Hepatic stellate cell (primary cell): Measurements from ENCODE around the gene CNNM4.

Experiments used
- DNase-seq: peaks from one replicate; pipeline ENCODE4 v3.0.0; 2011; ENCODE audit warnings: low spot score

Gene CNNM4

DNA sequence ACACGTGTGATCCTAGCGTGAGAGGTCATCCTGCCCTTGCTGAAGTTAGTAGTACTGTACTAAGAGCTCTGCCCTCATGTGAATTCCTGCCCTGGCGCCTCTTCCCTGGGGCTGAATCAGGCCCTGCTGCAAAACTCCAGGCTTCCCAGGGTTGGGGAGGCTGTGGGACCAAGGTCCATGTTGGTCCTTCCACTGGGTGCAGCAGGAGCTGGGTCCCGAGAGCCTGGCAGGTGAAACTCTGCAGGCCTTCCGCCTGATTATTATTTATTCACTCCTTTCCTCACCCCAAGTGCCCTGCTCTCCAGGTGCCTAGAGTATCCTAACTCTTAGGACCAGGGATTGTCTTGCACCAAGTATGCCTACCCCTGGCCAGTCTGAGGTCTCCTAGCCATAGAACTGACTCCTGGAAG, 50.1 kb downstream of the CNNM4 start:
- DNase-seq, result no peak

DNA sequence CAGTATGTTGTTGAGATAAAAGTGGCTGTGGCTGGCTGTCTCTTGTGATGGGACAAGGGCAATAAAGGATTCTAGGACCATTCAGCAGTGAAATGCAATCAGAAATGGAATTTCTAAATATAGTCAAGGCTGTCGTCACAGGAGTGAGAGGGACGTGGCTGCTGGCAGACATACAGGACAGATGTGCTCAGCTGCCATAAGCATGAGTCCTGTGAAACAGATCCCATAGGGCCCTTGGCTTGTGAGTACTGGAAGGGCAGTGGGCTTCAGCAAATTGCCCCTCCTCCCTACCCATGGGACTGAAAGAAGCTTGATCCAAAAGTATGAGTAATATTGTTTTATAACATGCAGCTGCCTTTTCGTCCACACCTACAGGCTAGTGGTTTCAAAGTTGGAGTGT, 51.2 kb downstream of the CNNM4 start:
- peak; percentile 39 for DNase-seq

GRCh38 chr2:96813656-96814055, 53.0 kb downstream of the CNNM4 start:
- DNase-seq, result no peak

DNA sequence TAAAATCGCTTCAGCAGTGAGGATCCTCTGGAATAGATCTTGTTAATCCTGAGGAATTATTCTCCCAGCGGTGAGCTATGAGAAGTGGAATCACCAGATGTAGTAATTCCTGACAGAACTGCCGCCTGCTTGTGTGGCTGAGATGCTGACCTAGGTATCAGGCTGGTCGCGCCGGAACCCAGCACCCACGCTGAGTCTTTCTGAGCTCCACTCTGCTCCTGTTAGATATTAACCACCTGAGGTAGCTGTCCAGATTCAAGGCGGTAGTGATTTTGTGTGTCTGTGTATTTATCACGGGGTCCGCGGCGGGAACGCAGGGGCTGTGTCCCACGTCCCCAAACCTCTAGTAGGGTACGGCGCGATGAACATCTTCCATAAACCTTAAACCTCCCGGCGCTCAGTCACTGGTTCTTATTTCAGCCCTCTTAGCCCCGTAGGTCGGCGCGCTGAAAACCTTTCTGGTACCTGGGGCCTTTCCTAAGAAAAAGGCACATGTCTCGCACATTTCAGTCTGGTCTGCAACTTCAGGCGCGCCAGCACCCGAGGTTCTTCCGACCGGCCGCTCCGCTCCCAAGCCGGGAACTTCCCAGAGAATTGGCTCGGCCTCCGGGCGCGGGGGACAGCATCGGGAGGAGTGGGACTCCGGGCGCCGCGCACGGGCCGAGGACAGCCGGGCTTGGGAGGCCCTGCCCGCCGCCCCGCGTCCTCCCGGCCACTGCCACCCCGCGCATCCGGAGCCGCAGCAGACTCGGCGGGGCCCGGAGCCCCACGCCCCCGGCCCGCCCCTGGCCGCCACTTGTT, 54.8 kb downstream of the CNNM4 start:
- DNase-seq, result peak; percentile 58

- peak; percentile 100 for DNase-seq
Observed at GRCh38 chr2:96816127-96816835, 55.6 kb downstream of the CNNM4 start, which contains the start of gene CNNM3. Gene CNNM3, plus strand, starts transcription at chr2:96816268. Its CDS starts 10 bp downstream, at chr2:96816278.

DNA sequence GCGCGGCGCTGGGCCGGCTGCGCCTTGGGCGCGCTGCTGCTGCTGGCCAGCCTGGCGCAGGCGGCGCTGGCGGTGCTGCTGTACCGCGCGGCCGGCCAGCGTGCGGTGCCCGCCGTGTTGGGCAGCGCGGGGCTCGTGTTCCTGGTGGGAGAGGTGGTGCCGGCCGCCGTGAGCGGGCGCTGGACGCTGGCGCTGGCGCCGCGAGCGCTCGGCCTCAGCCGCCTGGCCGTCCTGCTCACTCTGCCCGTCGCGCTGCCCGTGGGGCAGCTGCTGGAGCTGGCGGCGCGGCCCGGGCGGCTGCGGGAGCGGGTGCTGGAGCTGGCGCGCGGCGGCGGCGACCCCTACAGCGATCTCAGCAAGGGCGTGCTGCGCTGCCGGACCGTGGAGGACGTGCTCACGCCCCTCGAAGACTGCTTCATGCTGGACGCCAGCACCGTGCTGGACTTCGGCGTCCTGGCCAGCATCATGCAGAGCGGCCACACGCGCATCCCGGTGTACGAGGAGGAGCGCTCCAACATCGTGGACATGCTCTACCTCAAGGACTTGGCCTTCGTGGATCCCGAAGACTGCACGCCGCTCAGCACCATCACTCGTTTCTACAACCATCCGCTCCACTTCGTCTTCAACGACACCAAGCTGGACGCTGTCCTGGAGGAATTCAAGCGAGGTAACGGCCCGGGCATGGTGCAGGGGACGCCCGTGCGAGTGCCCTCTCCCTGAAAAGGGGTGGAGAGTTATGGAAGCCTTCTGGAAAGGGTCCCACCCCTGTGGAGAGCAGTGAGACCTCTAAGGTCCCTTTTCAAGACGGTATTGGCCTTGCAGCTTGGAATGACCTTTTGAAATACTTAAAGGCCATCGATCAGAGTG, 56.4 kb downstream of the CNNM4 start:
- DNase-seq, result peak; percentile 47

- no peak for DNase-seq
Observed at GRCh38 chr2:96817882-96818281, 57.2 kb downstream of the CNNM4 start.

- DNase-seq, result no peak
Observed at GRCh38 chr2:96819128-96819875, 58.6 kb downstream of the CNNM4 start.

GRCh38 chr2:96819876-96820511, 59.3 kb downstream of the CNNM4 start:
- DNase-seq, result no peak

GRCh38 chr2:96821113-96821675, 60.5 kb downstream of the CNNM4 start:
- no peak for DNase-seq

DNA sequence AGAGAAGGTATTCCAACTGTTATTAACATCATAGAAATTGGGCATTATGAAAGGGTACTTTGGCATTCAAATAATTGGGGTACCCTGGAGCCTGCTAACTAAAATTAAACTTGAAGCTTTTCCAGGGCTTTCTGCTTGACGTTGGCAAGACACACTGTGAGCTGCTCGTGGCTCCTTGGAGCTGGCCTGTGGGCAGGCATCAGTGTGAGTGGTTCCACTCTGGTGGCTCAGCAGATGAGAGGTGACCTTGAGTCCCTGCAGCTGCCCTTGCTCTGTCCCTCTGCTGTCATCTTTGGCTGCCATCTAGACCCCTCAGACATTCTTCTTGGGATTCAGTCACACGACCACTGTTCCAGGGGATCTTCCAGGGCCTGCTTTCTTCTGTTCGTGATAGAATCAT, 62.1 kb downstream of the CNNM4 start:
- DNase-seq, result no peak

DNA sequence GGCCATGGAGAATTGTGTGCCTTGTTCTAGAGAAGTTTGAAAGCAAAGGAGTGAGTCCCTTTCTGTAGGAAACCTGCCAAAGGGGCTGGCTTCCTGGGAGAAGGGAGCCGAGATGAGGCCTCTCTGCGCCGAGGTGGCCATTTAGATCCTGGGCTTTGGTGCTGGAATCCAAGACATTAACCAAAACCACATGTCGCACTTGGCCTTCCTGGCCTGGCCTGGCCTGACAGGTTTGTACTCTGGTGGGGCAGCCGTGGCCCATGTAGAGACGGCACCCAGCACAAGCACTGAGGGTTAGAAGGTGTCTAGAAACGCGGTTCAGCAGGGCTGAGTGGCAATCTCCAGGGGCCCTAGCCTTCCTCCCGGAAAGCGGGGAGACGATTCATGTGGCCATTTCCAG, 62.5 kb downstream of the CNNM4 start:
- no peak for DNase-seq

DNA sequence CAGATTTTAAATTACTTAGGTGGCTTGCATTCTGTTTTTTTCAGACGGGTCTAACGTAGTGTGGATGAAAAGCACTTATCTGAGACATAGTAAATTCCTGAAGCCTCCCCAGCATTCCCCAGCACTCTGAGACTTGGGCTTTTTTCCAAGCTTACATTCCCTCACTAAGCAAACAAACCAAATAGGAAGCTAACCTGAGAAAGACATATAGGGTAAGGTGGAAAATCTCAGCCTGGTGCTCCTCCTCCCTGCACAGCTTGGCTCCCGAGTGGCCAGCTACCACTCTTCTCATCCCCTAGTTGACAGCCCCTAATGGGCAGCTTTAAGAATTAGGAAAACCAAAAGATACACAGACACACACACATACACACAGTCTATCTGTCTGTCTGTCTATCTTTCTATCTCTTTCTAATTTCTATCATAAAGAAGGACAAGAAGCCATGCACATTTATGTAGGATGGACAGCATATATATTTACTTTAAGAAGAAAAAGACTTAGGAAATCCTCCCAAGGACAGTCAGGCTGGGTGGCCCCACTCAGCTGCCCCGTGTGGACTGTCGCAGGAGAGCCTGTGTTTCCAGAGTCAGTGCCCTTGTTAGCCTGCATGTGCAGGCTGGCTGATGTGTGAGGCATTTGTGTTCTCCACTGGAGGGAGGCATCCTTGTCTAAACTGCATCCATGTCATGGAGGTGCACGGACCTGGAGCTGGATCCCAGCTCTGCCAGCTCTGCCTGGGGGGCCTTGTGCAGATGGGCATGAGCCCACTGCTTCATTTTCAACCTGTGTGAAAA, 63.6 kb downstream of the CNNM4 start:
- DNase-seq, result peak; percentile 54

GRCh38 chr2:96825057-96825456, 64.4 kb downstream of the CNNM4 start:
- no peak for DNase-seq

DNA sequence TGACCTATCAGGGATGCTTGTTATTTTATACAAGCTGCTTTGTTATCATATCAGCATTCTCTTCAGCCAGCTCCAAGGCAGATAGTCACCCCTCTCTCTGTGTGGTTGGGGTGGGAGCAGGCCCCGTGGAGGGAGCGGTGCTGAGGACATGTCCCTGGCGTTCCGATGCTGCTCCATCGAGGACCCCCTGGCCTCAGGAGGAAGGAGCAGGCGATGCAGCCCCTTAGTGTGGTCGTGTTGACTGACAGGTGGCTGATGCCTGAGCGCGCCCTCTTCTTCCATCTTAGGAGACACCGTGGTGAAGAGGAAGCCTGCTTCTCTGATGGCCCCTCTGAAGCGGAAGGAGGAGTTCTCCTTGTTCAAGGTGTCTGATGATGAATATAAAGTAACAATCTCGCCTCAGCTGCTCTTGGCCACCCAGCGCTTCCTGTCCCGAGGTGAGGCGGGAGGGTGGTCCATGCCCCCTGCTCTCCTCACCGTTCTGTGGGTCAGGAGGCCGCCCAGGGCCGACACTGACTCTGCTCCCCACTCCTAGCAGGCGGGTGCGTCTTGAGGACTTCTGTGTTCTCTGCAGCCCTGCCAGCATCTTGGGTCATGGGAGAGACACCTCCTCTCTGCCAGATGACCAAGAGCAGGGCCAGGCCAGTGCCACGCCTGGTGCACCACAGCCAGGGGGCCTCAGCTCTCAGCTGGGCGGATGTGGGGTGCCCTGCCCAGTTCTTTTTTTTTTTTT, 66.0 kb downstream of the CNNM4 start:
- no peak for DNase-seq

DNA sequence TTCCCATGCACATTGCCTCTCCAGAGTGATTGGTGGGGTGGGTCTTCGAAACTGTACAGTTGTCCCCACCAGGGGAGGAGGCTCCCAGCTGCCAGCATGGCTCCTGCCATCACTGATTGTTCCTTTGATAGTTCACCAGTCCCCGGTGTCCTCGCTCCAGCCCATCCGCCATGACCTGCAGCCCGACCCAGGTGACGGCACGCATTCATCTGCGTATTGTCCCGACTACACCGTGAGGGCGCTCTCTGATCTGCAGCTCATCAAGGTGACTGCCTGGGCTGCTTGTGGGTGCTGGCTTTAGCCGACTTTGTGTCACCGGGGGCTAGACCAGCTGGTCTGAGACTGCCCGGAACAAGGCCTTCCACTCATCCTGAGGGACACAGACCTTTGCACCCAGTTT, 67.7 kb downstream of the CNNM4 start:
- DNase-seq, result no peak

- DNase-seq, result no peak
Observed at GRCh38 chr2:96828874-96829273, 68.2 kb downstream of the CNNM4 start.

DNA sequence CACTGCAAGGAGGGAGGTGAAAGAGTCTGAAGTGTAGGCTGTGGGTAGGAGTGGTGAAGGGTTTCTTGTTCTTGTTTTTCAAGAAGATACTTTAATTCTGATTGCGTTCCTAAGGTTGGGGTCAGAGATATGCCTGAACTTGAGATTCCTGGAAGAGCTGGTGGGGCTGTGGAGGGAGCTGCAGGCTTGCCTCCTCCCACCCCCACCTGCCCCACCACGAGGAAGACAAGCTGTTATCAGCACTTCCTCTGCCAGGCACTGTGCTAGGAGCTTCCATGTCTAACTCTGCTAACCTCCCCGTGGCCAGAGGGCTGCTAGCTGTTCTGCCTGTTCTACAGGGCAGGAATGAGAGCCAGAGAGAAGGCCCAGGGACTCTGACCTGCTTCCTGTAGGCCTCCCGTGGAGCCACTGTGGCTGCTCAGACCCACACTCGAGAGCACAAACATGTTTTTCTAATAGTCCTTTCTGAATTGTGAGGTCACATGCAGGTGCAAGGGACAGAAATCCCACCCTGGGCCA, 69.4 kb downstream of the CNNM4 start:
- DNase-seq, result no peak

- DNase-seq, result no peak
Observed at GRCh38 chr2:96831679-96832078, 71.0 kb downstream of the CNNM4 start.
